Measurements from ENCODE around the gene SYCP3.

GRCh38 chr12:101767537-101767936 is 28.3 kb upstream of the SYCP3 start:
- TF ChIP-seq EZH2 (IDR thresholded peaks at IDR 0.05; ENCODE audit: borderline replicate concordance, low read depth, low read length, poor library complexity, severe bottlenecking) (no peak), CTCF (conservative IDR thresholded peaks at IDR 0.05; ENCODE audit: low read depth, low read length) (no peak)
